ENCODE results near the gene CHST7.

GRCh38 chrX:46637938-46638337, 64.4 kb downstream of the CHST7 start:
- TF ChIP-seq CTCF (IDR thresholded peaks at IDR 0.05) (no peak), POLR2A (IDR thresholded peaks at IDR 0.05) (no peak), EP300 (IDR thresholded peaks at IDR 0.05) (no peak)

All from ovary (tissue), 3 donors.